Loucy (cell line): Measurements from ENCODE around the gene CTCFL.

Experiments
- H2AFZ ChIP-seq: fragments of 200-600 bp; sonication (generic); 2 replicates; pipeline ENCODE4 v1.6.0; 2016; ENCODE audit warnings: antibody characterized with exemption, mild to moderate bottlenecking, low read length, moderate library complexity
- H3F3A ChIP-seq: fragments of 200-600 bp; 2 replicates; pipeline ENCODE4 v1.6.0; 2016; ENCODE audit warnings: antibody characterized with exemption, low read depth, mild to moderate bottlenecking
- H3K27me3 ChIP-seq: fragments of 200-600 bp; sonication (generic); 2 replicates; pipeline ENCODE4 v1.6.1; 2014; ENCODE audit warnings: low read length, mild to moderate bottlenecking; ENCODE audit not compliant: insufficient read depth, poor library complexity, severe bottlenecking
- H3K36me3 ChIP-seq: fragments of 200-600 bp; sonication (generic); 2 replicates; pipeline ENCODE4 v1.6.1; 2016; ENCODE audit warnings: low read length; ENCODE audit not compliant: insufficient read depth
- H3K4me1 ChIP-seq: fragments of 200-600 bp; sonication (generic); 2 replicates; pipeline ENCODE4 v1.5.1; 2014; ENCODE audit warnings: low read length, mild to moderate bottlenecking; ENCODE audit not compliant: insufficient read depth, poor library complexity, severe bottlenecking
- H3K4me2 ChIP-seq: fragments of 200-600 bp; sonication (generic); 2 replicates; pipeline ENCODE4 v1.6.0; 2014; ENCODE audit warnings: antibody characterized with exemption, low read length, low read depth, mild to moderate bottlenecking; ENCODE audit not compliant: poor library complexity, severe bottlenecking
- H3K4me3 ChIP-seq: fragments of 200-600 bp; sonication (generic); 2 replicates; pipeline ENCODE4 v1.5.1; 2014; ENCODE audit warnings: low read length, mild to moderate bottlenecking, mixed read lengths; ENCODE audit not compliant: poor library complexity, severe bottlenecking
- H3K79me2 ChIP-seq: fragments of 200-600 bp; sonication (generic); 2 replicates; pipeline ENCODE4 v1.6.1; 2014; ENCODE audit warnings: low read length; ENCODE audit not compliant: insufficient read depth
- H3K9ac ChIP-seq: fragments of 200-600 bp; sonication (generic); 2 replicates; pipeline ENCODE4 v1.6.0; 2014; ENCODE audit warnings: mild to moderate bottlenecking, low read depth, low read length, moderate library complexity; ENCODE audit not compliant: poor library complexity, severe bottlenecking
- H3K9me2 ChIP-seq: fragments of 200-600 bp; sonication (generic); replicated peaks from 2 replicates; pipeline ENCODE4 v1.6.1; 2016; ENCODE audit warnings: low read depth, low read length, mixed read lengths
- H3K9me3 ChIP-seq: fragments of 200-600 bp; sonication (generic); 2 replicates; pipeline ENCODE4 v1.6.1; 2014; ENCODE audit warnings: mild to moderate bottlenecking, antibody characterized with exemption, low read length, low read depth; ENCODE audit not compliant: insufficient read depth
- H4K20me1 ChIP-seq: fragments of 200-600 bp; sonication (generic); 2 replicates; pipeline ENCODE4 v1.6.0; 2014; ENCODE audit warnings: antibody characterized with exemption, low read length, mild to moderate bottlenecking; ENCODE audit not compliant: insufficient read depth, poor library complexity, severe bottlenecking
- EZH2phosphoT487 ChIP-seq: fragments of 200-600 bp; IDR thresholded peaks from 2 replicates; pipeline ENCODE4 v1.6.1; 2018; ENCODE audit warnings: antibody characterized with exemption, mild to moderate bottlenecking, moderate library complexity, borderline replicate concordance
- TF ChIP-seq, protein P1 (sequence below): fragments of 200-600 bp; sonication (generic); conservative IDR thresholded peaks from 2 replicates; pipeline ENCODE4 v1.5.1; 2014; ENCODE audit warnings: mild to moderate bottlenecking, antibody characterized with exemption, low read length

The CTCFL gene

DNA sequence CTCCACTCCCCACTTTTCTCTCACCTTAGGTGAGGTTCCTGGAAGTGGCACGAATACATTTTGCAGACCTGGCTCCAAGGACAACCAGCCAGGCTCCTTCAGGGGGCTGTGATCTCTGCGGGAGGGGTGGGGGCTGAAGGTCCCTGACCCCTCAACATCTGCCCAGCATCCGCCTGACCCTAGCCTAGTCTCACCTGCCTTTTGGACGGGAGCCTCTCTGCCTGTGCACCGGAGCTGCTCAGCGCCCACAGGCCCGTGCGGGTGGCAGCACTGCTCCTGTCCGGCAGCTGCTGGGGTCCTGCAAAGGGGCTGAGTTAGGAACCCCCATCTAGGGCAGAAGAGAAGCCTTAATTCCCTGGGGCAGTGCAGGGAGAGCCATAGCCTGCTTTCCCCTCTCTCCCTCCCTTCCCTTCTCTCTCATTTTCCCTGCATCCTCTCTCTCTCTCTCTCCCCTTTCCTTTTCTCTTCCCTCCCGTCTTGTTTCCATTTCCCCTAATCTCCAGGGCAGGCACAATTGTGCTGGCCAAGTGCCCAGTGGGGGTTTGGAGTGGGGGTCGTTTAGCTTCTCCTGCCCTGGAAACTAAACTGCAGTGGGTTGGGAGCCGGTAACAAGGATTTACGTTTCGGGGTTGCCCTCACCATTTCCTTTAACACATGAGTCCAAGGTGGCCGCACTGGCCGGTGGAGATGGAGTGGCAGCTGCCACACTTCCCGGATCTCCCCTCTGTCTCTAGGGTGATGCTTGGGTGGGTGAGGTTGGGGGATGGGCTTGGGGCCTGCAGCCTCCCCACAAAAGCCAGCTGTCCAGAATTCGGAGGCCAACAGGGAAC, 54.1 kb downstream of the CTCFL start:
- Histone ChIP-seq H3F3A (peaks cover 10% of the 10 kb centered on the region), H3K9ac (peak overlapping the region; percentile 42), H3K4me2 (no peak overlapping the region), H3K9me3 (no peaks in the 10 kb centered on the region), H3K79me2 (no peaks in the 10 kb centered on the region), H3K27me3 (no peaks in the 10 kb centered on the region), H2AFZ (no peak overlapping the region), H3K4me1 (peaks cover 48% of the 10 kb centered on the region), H3K36me3 (no peaks in the 10 kb centered on the region), H3K9me2 (no peaks in the 10 kb centered on the region), H4K20me1 (no peaks in the 10 kb centered on the region), H3K4me3 (no peak overlapping the region)
- TF ChIP-seq EZH2phosphoT487 = no peak
- TF ChIP-seq, protein P1, sequence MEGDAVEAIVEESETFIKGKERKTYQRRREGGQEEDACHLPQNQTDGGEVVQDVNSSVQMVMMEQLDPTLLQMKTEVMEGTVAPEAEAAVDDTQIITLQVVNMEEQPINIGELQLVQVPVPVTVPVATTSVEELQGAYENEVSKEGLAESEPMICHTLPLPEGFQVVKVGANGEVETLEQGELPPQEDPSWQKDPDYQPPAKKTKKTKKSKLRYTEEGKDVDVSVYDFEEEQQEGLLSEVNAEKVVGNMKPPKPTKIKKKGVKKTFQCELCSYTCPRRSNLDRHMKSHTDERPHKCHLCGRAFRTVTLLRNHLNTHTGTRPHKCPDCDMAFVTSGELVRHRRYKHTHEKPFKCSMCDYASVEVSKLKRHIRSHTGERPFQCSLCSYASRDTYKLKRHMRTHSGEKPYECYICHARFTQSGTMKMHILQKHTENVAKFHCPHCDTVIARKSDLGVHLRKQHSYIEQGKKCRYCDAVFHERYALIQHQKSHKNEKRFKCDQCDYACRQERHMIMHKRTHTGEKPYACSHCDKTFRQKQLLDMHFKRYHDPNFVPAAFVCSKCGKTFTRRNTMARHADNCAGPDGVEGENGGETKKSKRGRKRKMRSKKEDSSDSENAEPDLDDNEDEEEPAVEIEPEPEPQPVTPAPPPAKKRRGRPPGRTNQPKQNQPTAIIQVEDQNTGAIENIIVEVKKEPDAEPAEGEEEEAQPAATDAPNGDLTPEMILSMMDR = no peak

DNA sequence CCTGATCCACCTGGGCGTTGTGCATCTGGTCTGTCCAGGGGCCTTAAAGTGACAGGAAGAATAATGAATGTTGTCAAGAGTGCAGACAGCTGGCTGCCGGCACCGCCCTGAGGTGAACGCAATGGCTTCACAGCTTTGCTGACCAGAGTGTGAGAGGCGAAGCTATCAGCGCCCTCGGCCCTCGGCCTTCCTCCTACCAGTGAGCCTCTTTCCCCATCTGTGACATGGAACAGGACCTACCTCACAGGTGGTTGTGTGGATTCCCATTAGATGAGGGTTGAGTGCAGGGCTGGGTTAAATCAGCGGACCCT, 54.8 kb downstream of the CTCFL start:
- Histone ChIP-seq H3K4me1 (peaks cover 41% of the 10 kb centered on the region), H2AFZ (no peak overlapping the region), H3K27me3 (no peaks in the 10 kb centered on the region), H3K4me3 (no peak overlapping the region), H3K9ac (no peak overlapping the region), H3K9me2 (no peaks in the 10 kb centered on the region), H3K4me2 (no peak overlapping the region), H3K36me3 (no peaks in the 10 kb centered on the region), H3K9me3 (no peaks in the 10 kb centered on the region), H3F3A (peaks cover 3% of the 10 kb centered on the region), H4K20me1 (no peaks in the 10 kb centered on the region), H3K79me2 (no peaks in the 10 kb centered on the region)
- TF ChIP-seq EZH2phosphoT487 = no peak
- TF ChIP-seq, protein P1 = no peak

DNA sequence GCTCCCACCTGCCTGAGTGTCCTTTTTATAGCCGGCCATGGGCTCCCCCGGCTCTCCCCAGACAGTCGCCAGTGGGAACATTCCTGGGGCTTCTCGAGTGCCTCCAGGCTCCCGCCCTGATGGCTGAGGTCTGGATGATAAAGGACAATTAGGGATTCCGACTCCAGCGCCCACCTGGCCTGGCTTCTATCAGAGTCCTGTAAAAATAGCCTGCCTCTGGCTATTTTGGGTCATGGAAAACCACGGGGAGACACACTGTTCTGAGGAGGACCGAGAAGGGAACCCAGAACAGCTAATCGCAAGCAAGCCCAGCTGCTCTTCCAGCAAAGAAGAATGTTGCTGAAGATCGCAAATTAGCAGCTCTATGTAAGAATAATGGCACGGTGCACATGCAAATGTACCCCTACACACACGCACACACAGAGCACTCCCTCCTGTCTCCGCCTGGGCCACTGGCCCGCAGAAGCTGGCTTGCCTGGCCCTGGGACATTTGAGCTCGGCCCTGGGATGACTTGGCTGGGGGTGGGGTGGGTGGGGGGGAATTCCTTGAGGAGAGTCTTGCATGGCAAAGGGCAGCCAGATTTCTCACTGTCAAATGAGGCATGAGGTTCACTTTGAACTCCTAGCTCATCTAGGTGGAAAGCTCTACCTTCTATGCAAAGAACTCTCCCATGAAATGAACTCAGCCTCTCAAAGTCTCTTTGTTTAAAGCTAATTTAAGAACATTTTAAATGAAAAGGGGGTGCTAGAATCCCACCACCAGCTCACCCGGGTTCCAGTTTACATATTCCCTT, 55.3 kb downstream of the CTCFL start:
- Histone ChIP-seq H3K79me2 (no peaks in the 10 kb centered on the region), H3K4me3 (no peak overlapping the region), H3K36me3 (no peaks in the 10 kb centered on the region), H2AFZ (no peak overlapping the region), H3K9me2 (no peaks in the 10 kb centered on the region), H4K20me1 (no peaks in the 10 kb centered on the region), H3K9ac (no peak overlapping the region), H3K27me3 (no peaks in the 10 kb centered on the region), H3K4me1 (peaks cover 38% of the 10 kb centered on the region), H3K9me3 (no peaks in the 10 kb centered on the region), H3F3A (no peaks in the 10 kb centered on the region), H3K4me2 (no peak overlapping the region)
- TF ChIP-seq EZH2phosphoT487 = no peak
- TF ChIP-seq, protein P1 = no peak
